Dendritic cell treated with granulocyte-macrophage colony-stimulating factor and Interleukin-4, amounts not matched to agents 40 ng/mL and 50 ng/mL, for 4 days (primary cell): ENCODE results near the gene SYNGR1.

Experiments used
- H3K27ac Mint-ChIP-seq: one replicate; pipeline ENCODE4 v1.8.0; 2022; ENCODE audit warnings: mild to moderate bottlenecking, mixed read lengths
- H3K27me3 Mint-ChIP-seq: one replicate; pipeline ENCODE4 v1.8.0; 2022; ENCODE audit warnings: mild to moderate bottlenecking, mixed read lengths
- H3K36me3 Mint-ChIP-seq: one replicate; pipeline ENCODE4 v1.8.0; 2022; ENCODE audit warnings: low read depth, mixed read lengths
- H3K4me1 Mint-ChIP-seq: one replicate; pipeline ENCODE4 v1.8.0; 2022; ENCODE audit warnings: low read depth, mixed read lengths
- H3K4me3 Mint-ChIP-seq: one replicate; pipeline ENCODE4 v1.8.0; 2022; ENCODE audit warnings: mild to moderate bottlenecking, moderate library complexity, mixed read lengths
- H3K9me3 Mint-ChIP-seq: one replicate; pipeline ENCODE4 v1.8.0; 2022; ENCODE audit warnings: mixed read lengths
- intact Hi-C: fragments of 100-400 bp; cut with micrococcal nuclease; formaldehyde crosslinking; loops from one replicate; pipeline ENCODE4 v1.15.0; 2022

The SYNGR1 gene

GRCh38 chr22:39434243-39434653 is 84.5 kb downstream of the SYNGR1 start:
- Mint-ChIP-seq H3K27me3 (peaks cover 2% of the 10 kb centered on the region), H3K27ac (no peak overlapping the region), H3K4me3 (no peak overlapping the region), H3K4me1 (peaks cover 36% of the 10 kb centered on the region), H3K9me3 (no peaks in the 10 kb centered on the region), H3K36me3 (peaks cover 59% of the 10 kb centered on the region)
- intact Hi-C loops, result no loop called here

- Mint-ChIP-seq H3K27me3 (peaks cover 2% of the 10 kb centered on the region), H3K4me3 (no peak overlapping the region), H3K4me1 (peaks cover 40% of the 10 kb centered on the region), H3K9me3 (no peaks in the 10 kb centered on the region), H3K27ac (no peak overlapping the region), H3K36me3 (peaks cover 54% of the 10 kb centered on the region)
- intact Hi-C loops, result no loop called here
Measured at GRCh38 chr22:39434721-39435120, 84.9 kb downstream of the SYNGR1 start.
